ENCODE results near the gene IP6K1.
"Not testable (repeated sequence)": the region's sequence is repeated elsewhere in the genome, so short reads cannot be mapped to it uniquely, and the experiment has no call there.

DNA sequence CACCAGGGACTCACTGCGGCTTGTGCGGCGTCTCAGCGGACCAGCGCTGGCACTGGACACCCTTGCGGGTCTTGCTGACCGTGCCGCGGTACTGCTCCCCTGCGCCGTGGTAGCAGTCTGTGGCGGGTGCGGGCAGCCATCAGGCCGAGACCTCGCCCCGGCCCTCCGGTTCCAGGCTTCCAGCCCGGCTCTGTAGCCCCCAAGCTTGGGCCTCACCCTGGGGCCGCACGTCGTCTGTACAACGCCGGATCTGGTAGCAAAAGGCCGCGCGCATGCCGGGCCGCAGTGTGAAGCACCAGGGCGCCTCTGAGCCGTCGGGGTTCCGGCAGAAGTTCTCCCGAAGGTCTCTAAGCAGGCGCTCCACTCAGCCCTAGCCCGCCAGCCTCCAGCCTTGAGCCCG, 100.5 kb downstream of the IP6K1 start:
- TF ChIP-seq CTCF (IDR thresholded peaks at IDR 0.05 in 2 of 3, conservative IDR thresholded peaks at IDR 0.05 in 1 of 3; ENCODE audit: control insufficient read depth in 2 of 3, extremely low read depth in 1 of 3, insufficient read depth in 1 of 3, low read depth in 3 of 3, low read length in 3 of 3); POLR2AphosphoS5 (IDR thresholded peaks at IDR 0.05; ENCODE audit: low read length); KAT2A (conservative IDR thresholded peaks at IDR 0.05; ENCODE audit: control insufficient read depth, low read depth, low read length); REST (IDR thresholded peaks at IDR 0.05; ENCODE audit: low read depth, low read length): not testable (repeated sequence)
- TF ChIP-seq, protein P1, sequence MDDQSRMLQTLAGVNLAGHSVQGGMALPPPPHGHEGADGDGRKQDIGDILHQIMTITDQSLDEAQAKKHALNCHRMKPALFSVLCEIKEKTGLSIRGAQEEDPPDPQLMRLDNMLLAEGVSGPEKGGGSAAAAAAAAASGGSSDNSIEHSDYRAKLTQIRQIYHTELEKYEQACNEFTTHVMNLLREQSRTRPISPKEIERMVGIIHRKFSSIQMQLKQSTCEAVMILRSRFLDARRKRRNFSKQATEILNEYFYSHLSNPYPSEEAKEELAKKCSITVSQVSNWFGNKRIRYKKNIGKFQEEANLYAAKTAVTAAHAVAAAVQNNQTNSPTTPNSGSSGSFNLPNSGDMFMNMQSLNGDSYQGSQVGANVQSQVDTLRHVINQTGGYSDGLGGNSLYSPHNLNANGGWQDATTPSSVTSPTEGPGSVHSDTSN (IDR thresholded peaks at IDR 0.05; ENCODE audit: insufficient replicate concordance, low read depth, low read length): not testable (repeated sequence)
